Measurements from ENCODE around the gene MAPK10.

GRCh38 chr4:86054286-86055032, 305.4 kb downstream of the MAPK10 start:
- TF ChIP-seq BHLHE40 (IDR thresholded peaks at IDR 0.05; ENCODE audit: borderline replicate concordance) (no peak), ELF4 (IDR thresholded peaks at IDR 0.05) (no peak), FOXK2 (IDR thresholded peaks at IDR 0.05) (no peak), FOXM1 (IDR thresholded peaks at IDR 0.05; ENCODE audit: borderline replicate concordance) (no peak), LEF1 (IDR thresholded peaks at IDR 0.05; ENCODE audit: borderline replicate concordance) (no peak), TARDBP (IDR thresholded peaks at IDR 0.05) (no peak), FOXA1 (IDR thresholded peaks at IDR 0.05) (no peak), HDGF (IDR thresholded peaks at IDR 0.05; ENCODE audit: borderline replicate concordance) (no peak)
